ENCODE data around the gene TRIM45.

The TRIM45 gene

GRCh38 chr1:117166076-117166475, 44.5 kb upstream of the TRIM45 start:
- H3K4me3 ChIP-seq (replicated peaks; ENCODE audit: insufficient read depth, low read length): no peak overlapping the region
- no peak overlapping the region for H3K27ac ChIP-seq (replicated peaks)
- TF ChIP-seq REST (IDR thresholded peaks at IDR 0.05; ENCODE audit: insufficient replicate concordance, low read depth) (no peak), GABPA (IDR thresholded peaks at IDR 0.05; ENCODE audit: low read depth) (no peak), CTCF (IDR thresholded peaks at IDR 0.05; ENCODE audit: insufficient read depth, low read length) (no peak), SPI1 (IDR thresholded peaks at IDR 0.05; ENCODE audit: borderline replicate concordance, low read depth) (no peak), POLR2AphosphoS5 (IDR thresholded peaks at IDR 0.05; ENCODE audit: low read depth) (no peak)
- H3K27me3 ChIP-seq (ENCODE audit: insufficient read depth, poor library complexity, severe bottlenecking): peaks cover 2% of the 10 kb centered on the region
- no peak for DNase-seq (ENCODE audit: low read depth in 1 of 2, low spot score in 1 of 2)

GRCh38 chr1:117164209-117164608, 42.7 kb upstream of the TRIM45 start:
- DNase-seq (ENCODE audit: low read depth in 1 of 2, low spot score in 1 of 2): no peak
- TF ChIP-seq CTCF (IDR thresholded peaks at IDR 0.05; ENCODE audit: insufficient read depth, low read length) (no peak), SPI1 (IDR thresholded peaks at IDR 0.05; ENCODE audit: borderline replicate concordance, low read depth) (no peak), GABPA (IDR thresholded peaks at IDR 0.05; ENCODE audit: low read depth) (no peak), POLR2AphosphoS5 (IDR thresholded peaks at IDR 0.05; ENCODE audit: low read depth) (no peak), REST (IDR thresholded peaks at IDR 0.05; ENCODE audit: insufficient replicate concordance, low read depth) (no peak)
- H3K27me3 ChIP-seq (ENCODE audit: insufficient read depth, poor library complexity, severe bottlenecking): peaks cover 2% of the 10 kb centered on the region
- no peak overlapping the region for H3K27ac ChIP-seq (replicated peaks)
- no peak overlapping the region for H3K4me3 ChIP-seq (replicated peaks; ENCODE audit: insufficient read depth, low read length)

- Histone ChIP-seq H3K27ac (replicated peaks) (no peak overlapping the region), H3K4me3 (replicated peaks; ENCODE audit: insufficient read depth, low read length) (no peak overlapping the region), H3K27me3 (ENCODE audit: insufficient read depth, poor library complexity, severe bottlenecking) (peaks cover 2% of the 10 kb centered on the region)
- no peak for DNase-seq (ENCODE audit: low read depth in 1 of 2, low spot score in 1 of 2)
- TF ChIP-seq CTCF (IDR thresholded peaks at IDR 0.05; ENCODE audit: insufficient read depth, low read length) (no peak), POLR2AphosphoS5 (IDR thresholded peaks at IDR 0.05; ENCODE audit: low read depth) (no peak), SPI1 (IDR thresholded peaks at IDR 0.05; ENCODE audit: borderline replicate concordance, low read depth) (no peak), GABPA (IDR thresholded peaks at IDR 0.05; ENCODE audit: low read depth) (no peak), REST (IDR thresholded peaks at IDR 0.05; ENCODE audit: insufficient replicate concordance, low read depth) (no peak)
Measured at GRCh38 chr1:117162816-117163215, 41.3 kb upstream of the TRIM45 start.

Measured in HL-60 (cell line).